BE2C (cell line): ENCODE measurements around the gene TGFBR2.
A peak's percentile ranks its signal among the peaks of the same experiment; 100 is the strongest.

ENCODE experiments used
- DNase-seq: peaks from one replicate; pipeline ENCODE4 v3.0.0-alpha.2; 2020
- H3K27me3 ChIP-seq: fragments of 250-450 bp; sonication (Bioruptor Pico); 2 replicates; pipeline ENCODE4 v1.5.1; 2020; ENCODE audit warnings: mild to moderate bottlenecking
- H3K36me3 ChIP-seq: fragments of 250-450 bp; sonication (Bioruptor Pico); 2 replicates; pipeline ENCODE4 v1.5.1; 2020; ENCODE audit warnings: mild to moderate bottlenecking
- H3K4me1 ChIP-seq: fragments of 250-450 bp; sonication (Bioruptor Pico); 2 replicates; pipeline ENCODE4 v1.5.1; 2020
- H3K4me3 ChIP-seq: 2 replicates; pipeline ENCODE4 v1.5.1; 2011; ENCODE audit warnings: low read depth, low read length
- H3K9me3 ChIP-seq: fragments of 250-450 bp; sonication (Bioruptor Pico); 2 replicates; pipeline ENCODE4 v1.5.1; 2020
- TF ChIP-seq, protein P1 (sequence below): IDR thresholded peaks from 2 replicates; pipeline ENCODE4 v1.5.1; 2012; ENCODE audit warnings: mild to moderate bottlenecking, low read depth, low read length

The TGFBR2 gene

DNA sequence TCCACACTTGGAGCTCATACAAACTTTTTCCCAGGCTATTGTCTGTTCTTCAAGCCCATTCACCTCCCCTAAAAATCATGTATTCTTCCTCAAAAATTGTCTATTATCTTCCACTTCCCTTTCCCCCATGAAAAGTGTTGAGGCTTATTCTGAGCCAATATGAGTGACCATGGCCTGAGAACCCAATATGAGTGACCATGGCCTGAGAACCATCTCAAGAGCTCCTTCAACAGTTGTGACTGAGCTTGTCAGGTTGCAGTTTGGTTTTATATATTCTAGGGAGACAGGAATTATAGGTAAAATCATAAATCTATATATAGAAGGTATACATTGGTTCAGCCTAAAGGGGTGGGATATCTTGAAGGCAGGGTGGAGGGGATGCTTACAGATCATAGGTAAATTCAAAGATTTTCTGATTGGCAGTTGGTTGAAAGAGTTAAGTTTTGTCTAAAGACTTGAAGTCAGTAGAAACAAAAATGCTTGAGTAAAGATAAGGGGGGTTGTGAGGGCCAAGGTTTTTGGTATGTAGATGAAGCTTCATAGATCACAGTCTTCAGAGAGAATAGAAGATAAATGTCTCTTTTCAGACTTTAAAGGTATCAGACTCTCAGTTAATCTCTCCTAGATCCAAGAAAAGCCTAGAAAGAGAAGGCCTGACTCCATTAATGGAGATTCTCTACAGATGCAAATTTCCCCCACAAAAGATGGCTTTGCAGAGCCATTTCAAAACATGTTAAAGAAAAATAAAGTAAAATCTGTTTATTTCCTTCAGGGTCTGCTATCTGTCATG, 95.8 kb downstream of the TGFBR2 start:
- Histone ChIP-seq H3K4me1 (no peaks in the 10 kb centered on the region), H3K27me3 (no peaks in the 10 kb centered on the region), H3K36me3 (no peaks in the 10 kb centered on the region), H3K9me3 (no peaks in the 10 kb centered on the region), H3K4me3 (no peak overlapping the region)
- DNase-seq: no peak
- TF ChIP-seq, protein P1, sequence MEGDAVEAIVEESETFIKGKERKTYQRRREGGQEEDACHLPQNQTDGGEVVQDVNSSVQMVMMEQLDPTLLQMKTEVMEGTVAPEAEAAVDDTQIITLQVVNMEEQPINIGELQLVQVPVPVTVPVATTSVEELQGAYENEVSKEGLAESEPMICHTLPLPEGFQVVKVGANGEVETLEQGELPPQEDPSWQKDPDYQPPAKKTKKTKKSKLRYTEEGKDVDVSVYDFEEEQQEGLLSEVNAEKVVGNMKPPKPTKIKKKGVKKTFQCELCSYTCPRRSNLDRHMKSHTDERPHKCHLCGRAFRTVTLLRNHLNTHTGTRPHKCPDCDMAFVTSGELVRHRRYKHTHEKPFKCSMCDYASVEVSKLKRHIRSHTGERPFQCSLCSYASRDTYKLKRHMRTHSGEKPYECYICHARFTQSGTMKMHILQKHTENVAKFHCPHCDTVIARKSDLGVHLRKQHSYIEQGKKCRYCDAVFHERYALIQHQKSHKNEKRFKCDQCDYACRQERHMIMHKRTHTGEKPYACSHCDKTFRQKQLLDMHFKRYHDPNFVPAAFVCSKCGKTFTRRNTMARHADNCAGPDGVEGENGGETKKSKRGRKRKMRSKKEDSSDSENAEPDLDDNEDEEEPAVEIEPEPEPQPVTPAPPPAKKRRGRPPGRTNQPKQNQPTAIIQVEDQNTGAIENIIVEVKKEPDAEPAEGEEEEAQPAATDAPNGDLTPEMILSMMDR: no peak

DNA sequence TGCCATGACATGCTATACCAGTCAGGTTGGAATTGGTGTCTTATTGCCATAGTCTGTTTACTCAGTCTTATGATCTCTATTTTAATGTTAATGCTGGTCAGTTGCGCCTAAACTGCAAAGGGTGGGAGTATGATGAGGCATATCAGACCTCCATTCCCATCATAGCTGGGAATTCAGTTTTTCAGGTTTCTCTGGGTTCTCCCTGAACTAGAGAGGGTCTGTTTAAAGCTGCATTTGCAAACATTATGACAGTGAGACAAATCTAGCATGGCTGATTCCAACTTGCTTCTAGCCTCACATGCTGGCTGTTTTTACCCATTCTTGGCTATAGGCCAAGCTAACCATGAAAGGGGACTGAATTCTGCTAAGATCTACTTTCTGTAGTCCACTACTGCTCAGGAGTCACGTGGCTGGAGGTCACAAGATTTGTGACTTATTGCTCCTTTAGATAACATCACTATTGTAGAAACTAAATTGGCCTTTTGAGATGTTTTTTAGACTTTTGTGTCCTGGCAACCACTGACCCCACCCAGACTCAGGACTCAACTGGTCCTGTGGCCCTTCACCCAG, 96.5 kb downstream of the TGFBR2 start:
- no peaks in the 10 kb centered on the region for H3K27me3 ChIP-seq
- TF ChIP-seq, protein P1: no peak
- no peak for DNase-seq
- H3K9me3 ChIP-seq: no peaks in the 10 kb centered on the region
- H3K36me3 ChIP-seq: no peaks in the 10 kb centered on the region
- no peaks in the 10 kb centered on the region for H3K4me1 ChIP-seq
- H3K4me3 ChIP-seq: no peak overlapping the region

DNA sequence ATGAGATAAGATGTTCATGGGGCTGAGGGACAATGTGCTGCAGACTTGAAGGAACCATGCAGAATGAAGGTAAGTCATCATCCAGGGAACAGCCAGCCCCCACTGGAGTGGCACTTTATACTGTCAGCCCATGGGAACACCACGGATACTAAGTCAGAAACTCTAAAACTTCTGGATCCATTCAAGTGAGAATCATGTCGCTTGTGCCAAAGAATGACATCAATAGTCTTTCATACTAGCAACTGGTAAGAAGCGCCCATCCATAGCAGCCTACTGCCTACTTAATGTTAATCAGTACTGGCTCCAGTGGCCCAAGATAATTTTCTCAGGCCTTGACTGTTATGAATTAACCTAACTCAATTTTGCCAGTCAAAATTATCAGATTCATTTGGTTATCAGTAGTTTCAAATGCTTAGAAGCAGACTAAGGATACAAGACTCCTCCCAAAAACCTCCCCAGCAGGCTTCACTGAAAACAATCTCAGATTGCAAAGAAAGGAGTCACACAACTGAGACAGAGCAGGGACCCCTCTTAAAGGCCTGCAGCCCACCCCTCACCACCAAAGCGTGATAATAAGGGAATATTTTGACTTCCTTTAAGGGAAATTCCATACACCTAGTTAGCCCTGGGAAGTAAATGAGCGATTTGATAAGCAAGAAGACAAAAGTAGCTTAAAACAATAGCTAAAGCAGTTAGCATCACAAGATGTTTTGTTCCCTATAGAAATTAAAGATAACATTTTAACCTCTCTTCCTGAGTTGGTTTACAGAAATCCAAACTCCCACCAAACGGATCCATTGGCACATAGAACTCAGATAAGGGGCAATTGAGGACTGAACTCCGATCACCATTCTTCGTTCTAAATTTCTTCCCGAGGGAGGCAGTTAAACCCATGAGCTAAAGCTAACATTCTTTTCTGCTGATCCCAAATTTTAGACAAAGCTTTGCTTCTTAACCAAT, 98.8 kb downstream of the TGFBR2 start:
- peak; percentile 13 for DNase-seq
- Histone ChIP-seq H3K4me1 (no peaks in the 10 kb centered on the region), H3K9me3 (no peaks in the 10 kb centered on the region), H3K36me3 (no peaks in the 10 kb centered on the region), H3K27me3 (no peaks in the 10 kb centered on the region), H3K4me3 (no peak overlapping the region)
- TF ChIP-seq, protein P1: no peak

DNA sequence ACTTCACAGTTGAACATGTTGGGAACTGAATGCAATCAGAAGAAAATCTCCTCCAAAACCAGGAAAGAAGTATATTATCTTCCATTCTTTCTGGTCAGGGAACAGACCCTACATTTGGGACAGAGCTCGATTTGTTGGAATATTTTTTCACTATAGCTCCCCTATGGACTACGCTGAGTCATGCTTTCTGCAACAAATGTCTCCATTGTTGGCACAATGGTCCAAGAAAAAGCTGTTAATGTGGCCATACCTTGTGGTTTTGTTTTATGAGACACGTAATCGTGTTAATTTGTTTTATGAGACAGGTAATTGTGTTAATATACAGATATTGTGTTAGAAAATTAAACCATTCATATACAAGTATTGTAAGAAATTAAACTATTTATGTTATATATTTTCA, 101.4 kb downstream of the TGFBR2 start:
- Histone ChIP-seq H3K4me1 (no peaks in the 10 kb centered on the region), H3K4me3 (no peak overlapping the region), H3K36me3 (no peaks in the 10 kb centered on the region), H3K27me3 (no peaks in the 10 kb centered on the region), H3K9me3 (no peaks in the 10 kb centered on the region)
- TF ChIP-seq, protein P1: no peak
- DNase-seq: no peak

DNA sequence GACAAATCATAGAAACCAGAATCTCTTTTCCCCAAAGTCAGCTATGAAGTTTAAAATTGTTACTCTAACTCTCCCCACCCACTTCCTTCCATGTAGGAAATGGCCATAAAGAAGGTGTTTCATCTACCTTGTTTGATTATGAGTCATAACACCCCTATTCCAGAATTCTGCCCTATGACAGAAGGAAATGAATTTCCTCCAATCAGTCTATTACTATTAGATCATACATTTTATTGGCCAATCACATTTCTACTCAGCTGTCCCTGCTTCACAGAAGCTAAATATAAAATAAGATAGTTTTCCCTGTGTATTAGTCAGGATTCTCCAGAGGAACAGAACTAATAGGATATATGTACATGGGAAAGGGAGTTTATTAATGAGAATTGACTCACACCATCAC, 102.1 kb downstream of the TGFBR2 start:
- no peak overlapping the region for H3K4me3 ChIP-seq
- DNase-seq: no peak
- H3K27me3 ChIP-seq: no peaks in the 10 kb centered on the region
- H3K4me1 ChIP-seq: no peaks in the 10 kb centered on the region
- H3K9me3 ChIP-seq: no peaks in the 10 kb centered on the region
- no peaks in the 10 kb centered on the region for H3K36me3 ChIP-seq
- TF ChIP-seq, protein P1: no peak
